ENCODE measurements around the gene PIBF1.
"Not testable (repeated sequence)": the region's sequence is repeated elsewhere in the genome, so short reads cannot be mapped to it uniquely, and the experiment has no call there.

Gene PIBF1

GRCh38 chr13:73034901-73035300 is 253.0 kb downstream of the PIBF1 start:
- DNase-seq, result no peak

GRCh38 chr13:73035660-73036059 is 253.7 kb downstream of the PIBF1 start:
- no peak for DNase-seq

GRCh38 chr13:73036566-73036965 is 254.6 kb downstream of the PIBF1 start:
- DNase-seq, result no peak

- DNase-seq, result no peak
Observed at GRCh38 chr13:73038064-73038463, 256.1 kb downstream of the PIBF1 start.

GRCh38 chr13:73039201-73040108 is 257.5 kb downstream of the PIBF1 start:
- no peak for DNase-seq

GRCh38 chr13:73040484-73040883 is 258.6 kb downstream of the PIBF1 start:
- no peak for DNase-seq

GRCh38 chr13:73040968-73041596 is 259.1 kb downstream of the PIBF1 start:
- no peak for DNase-seq

- no peak for DNase-seq
Observed at GRCh38 chr13:73045031-73045430, 263.1 kb downstream of the PIBF1 start.

- DNase-seq, result not testable (repeated sequence)
Observed at GRCh38 chr13:73048615-73049014, 266.7 kb downstream of the PIBF1 start.

GRCh38 chr13:73054712-73055111 is 272.8 kb downstream of the PIBF1 start:
- DNase-seq, result no peak

- no peak for DNase-seq
Observed at GRCh38 chr13:73055813-73056564, 274.1 kb downstream of the PIBF1 start.

- no peak for DNase-seq
Observed at GRCh38 chr13:73056565-73056962, 274.6 kb downstream of the PIBF1 start.

GRCh38 chr13:73057284-73058063 is 275.5 kb downstream of the PIBF1 start:
- no peak for DNase-seq

- DNase-seq, result no peak
Observed at GRCh38 chr13:73058064-73058313, 276.1 kb downstream of the PIBF1 start.

- DNase-seq, result peak in 1 of 2 experiments; percentile 37
Observed at GRCh38 chr13:73058432-73058735, 276.5 kb downstream of the PIBF1 start.

GRCh38 chr13:73058736-73059459 is 277.0 kb downstream of the PIBF1 start, which contains the start of gene KLF5:
Gene KLF5 (plus strand): TSS chr13:73059005. CDS start chr13:73059328, 323 bp downstream.
- DNase-seq, result peak; percentile 76 to 89

GRCh38 chr13:73059460-73060250 is 277.7 kb downstream of the PIBF1 start:
- DNase-seq, result peak; percentile 13 to 15

- DNase-seq, result no peak
Observed at GRCh38 chr13:73060251-73061160, 278.6 kb downstream of the PIBF1 start.

- no peak for DNase-seq
Observed at GRCh38 chr13:73061473-73061872, 279.5 kb downstream of the PIBF1 start.

GRCh38 chr13:73061876-73062275 is 279.9 kb downstream of the PIBF1 start:
- DNase-seq, result no peak

All from Kasumi-1 (cell line).